DMS53 treated with DMSO at 0.1 percent for 48 hours (cell line): Measurements from ENCODE around the gene PSMB8.

ENCODE experiments used
- DNase-seq: peaks from one replicate; lab custom pipeline; 2025; ENCODE audit not compliant: unreplicated experiment; lab: John Stamatoyannopoulos, UW

PSMB8 gene

GRCh38 chr6:32799168-32799567, 44.7 kb downstream of the PSMB8 start:
- DNase-seq = no peak

GRCh38 chr6:32796848-32797776, 46.7 kb downstream of the PSMB8 start:
- peak; percentile 10 for DNase-seq

- no peak for DNase-seq
Observed at GRCh38 chr6:32794510-32794909, 49.3 kb downstream of the PSMB8 start.

GRCh38 chr6:32792901-32793435, 50.9 kb downstream of the PSMB8 start:
- no peak for DNase-seq
